NB4 (cell line): ENCODE results near the gene CPED1.

Experiments used
- MYC ChIP-seq: IDR thresholded peaks from 2 replicates; pipeline ENCODE4 v1.6.1; 2011; ENCODE audit warnings: low read depth, low read length
- POLR2A ChIP-seq: IDR thresholded peaks from 2 replicates; pipeline ENCODE4 v1.6.1; 2011; ENCODE audit warnings: mild to moderate bottlenecking; ENCODE audit not compliant: insufficient read length; ENCODE audit errors: extremely low read depth
- TF ChIP-seq, protein P1 (sequence below): IDR thresholded peaks from one replicate; pipeline ENCODE4 v1.5.1; 2012; ENCODE audit warnings: low read depth, low read length
- TF ChIP-seq, protein P2 (sequence below): IDR thresholded peaks from 2 replicates; pipeline ENCODE4 v1.6.1; 2011; ENCODE audit warnings: low read depth, low read length

DNA sequence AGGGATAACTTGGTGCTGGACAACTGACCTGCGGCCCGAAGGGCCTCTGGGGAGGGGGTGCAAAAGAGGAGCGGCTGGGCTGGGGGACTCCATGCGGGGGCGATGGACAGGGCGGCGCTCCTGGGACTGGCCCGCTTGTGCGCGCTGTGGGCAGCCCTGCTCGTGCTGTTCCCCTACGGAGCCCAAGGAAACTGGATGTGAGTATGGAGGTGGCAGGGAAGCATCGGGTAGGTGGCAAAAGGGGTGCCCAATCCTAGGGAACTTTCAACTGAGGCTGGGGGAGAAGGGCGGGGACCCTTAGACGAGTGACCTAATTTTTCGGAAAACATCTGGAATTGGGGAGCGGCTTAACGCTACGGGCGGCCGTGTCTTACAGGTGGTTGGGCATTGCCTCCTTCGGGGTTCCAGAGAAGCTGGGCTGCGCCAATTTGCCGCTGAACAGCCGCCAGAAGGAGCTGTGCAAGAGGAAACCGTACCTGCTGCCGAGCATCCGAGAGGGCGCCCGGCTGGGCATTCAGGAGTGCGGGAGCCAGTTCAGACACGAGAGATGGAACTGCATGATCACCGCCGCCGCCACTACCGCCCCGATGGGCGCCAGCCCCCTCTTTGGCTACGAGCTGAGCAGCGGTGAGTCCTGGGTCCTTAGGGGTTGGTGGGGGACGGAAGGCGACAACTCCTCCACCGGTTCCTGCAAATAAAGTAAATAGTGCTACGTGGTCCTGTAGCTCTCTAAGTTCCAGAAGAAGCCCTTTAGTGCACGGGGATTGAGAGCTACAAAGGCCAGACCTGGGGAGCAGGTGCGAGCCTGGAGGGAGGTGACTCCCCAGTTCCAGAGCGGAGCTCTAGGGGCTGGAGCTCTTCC lies 340.9 kb downstream of the CPED1 start:
- TF ChIP-seq, protein P1, sequence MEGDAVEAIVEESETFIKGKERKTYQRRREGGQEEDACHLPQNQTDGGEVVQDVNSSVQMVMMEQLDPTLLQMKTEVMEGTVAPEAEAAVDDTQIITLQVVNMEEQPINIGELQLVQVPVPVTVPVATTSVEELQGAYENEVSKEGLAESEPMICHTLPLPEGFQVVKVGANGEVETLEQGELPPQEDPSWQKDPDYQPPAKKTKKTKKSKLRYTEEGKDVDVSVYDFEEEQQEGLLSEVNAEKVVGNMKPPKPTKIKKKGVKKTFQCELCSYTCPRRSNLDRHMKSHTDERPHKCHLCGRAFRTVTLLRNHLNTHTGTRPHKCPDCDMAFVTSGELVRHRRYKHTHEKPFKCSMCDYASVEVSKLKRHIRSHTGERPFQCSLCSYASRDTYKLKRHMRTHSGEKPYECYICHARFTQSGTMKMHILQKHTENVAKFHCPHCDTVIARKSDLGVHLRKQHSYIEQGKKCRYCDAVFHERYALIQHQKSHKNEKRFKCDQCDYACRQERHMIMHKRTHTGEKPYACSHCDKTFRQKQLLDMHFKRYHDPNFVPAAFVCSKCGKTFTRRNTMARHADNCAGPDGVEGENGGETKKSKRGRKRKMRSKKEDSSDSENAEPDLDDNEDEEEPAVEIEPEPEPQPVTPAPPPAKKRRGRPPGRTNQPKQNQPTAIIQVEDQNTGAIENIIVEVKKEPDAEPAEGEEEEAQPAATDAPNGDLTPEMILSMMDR: no peak
- TF ChIP-seq MYC (no peak), POLR2A (no peak)
- TF ChIP-seq, protein P2, sequence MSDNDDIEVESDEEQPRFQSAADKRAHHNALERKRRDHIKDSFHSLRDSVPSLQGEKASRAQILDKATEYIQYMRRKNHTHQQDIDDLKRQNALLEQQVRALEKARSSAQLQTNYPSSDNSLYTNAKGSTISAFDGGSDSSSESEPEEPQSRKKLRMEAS: no peak
